Liver (tissue), 9 donors: ENCODE results near the gene ZYG11B. TPM values are rescaled to one million over a fixed set of nuclear protein-coding genes. Genes with fewer than 3 reads are reported as not detected.

ENCODE experiments used
- DNase-seq: peaks from one replicate; pipeline ENCODE4 v3.0.0-alpha.2; 2017; ENCODE audit warnings: low spot score
- H3K27ac ChIP-seq, 2 donors: one replicate each; pipeline ENCODE4 v1.7.0; 2013; ENCODE audit warnings: inconsistent platforms in 2 of 2, low read length in 2 of 2, control low read depth in 1 of 2, low read depth in 1 of 2, mild to moderate bottlenecking in 1 of 2
- H3K27me3 ChIP-seq, 4 donors: one replicate each; pipeline versions ENCODE4 v1.6.1 to v1.7.0; 2013; ENCODE audit warnings: low read length in 3 of 4, inconsistent platforms in 1 of 4, mild to moderate bottlenecking in 1 of 4, moderate library complexity in 1 of 4; ENCODE audit not compliant: control insufficient read depth in 4 of 4, insufficient read depth in 4 of 4
- H3K36me3 ChIP-seq, 4 donors: one replicate each; pipeline versions ENCODE4 v1.6.1 to v1.7.0; 2013; ENCODE audit warnings: low read length in 3 of 4, mild to moderate bottlenecking in 3 of 4, low read depth in 1 of 4, moderate library complexity in 1 of 4; ENCODE audit not compliant: control insufficient read depth in 4 of 4, insufficient read depth in 3 of 4
- H3K4me1 ChIP-seq, 4 donors: one replicate each; pipeline versions ENCODE4 v1.6.1 to v1.7.0; 2013; ENCODE audit warnings: low read length in 3 of 4, mild to moderate bottlenecking in 3 of 4, moderate library complexity in 1 of 4; ENCODE audit not compliant: control insufficient read depth in 4 of 4, insufficient read depth in 4 of 4
- H3K4me3 ChIP-seq, 3 donors: one replicate each; pipeline versions ENCODE4 v1.6.1 to v1.7.0; 2013; ENCODE audit warnings: low read length in 3 of 3, control low read depth in 1 of 3, low read depth in 1 of 3, mild to moderate bottlenecking in 1 of 3
- H3K9ac ChIP-seq, 2 donors: one replicate each; pipeline ENCODE4 v1.7.0; 2013; ENCODE audit warnings: low read length in 2 of 2, mild to moderate bottlenecking in 2 of 2, moderate library complexity in 2 of 2, control low read depth in 1 of 2, low read depth in 1 of 2
- H3K9me3 ChIP-seq, 4 donors: one replicate each; pipeline versions ENCODE4 v1.6.1 to v1.7.0; 2013; ENCODE audit warnings: low read length in 3 of 4; ENCODE audit not compliant: control insufficient read depth in 4 of 4
- CTCF ChIP-seq: fragments of 150-350 bp; IDR thresholded peaks from 2 replicates; pipeline ENCODE4 v1.5.1; 2017; ENCODE audit warnings: improper control_type of control experiment, low read depth, low read length; ENCODE audit not compliant: missing input control
- EGR1 ChIP-seq, 2 donors: IDR thresholded peaks; 2 replicates each; pipeline ENCODE4 v1.6.1; 2016 to 2018; ENCODE audit warnings: antibody characterized with exemption in 2 of 2, low read depth in 2 of 2
- FOXA1 ChIP-seq: IDR thresholded peaks from 2 replicates; pipeline ENCODE4 v1.6.1; 2016; ENCODE audit warnings: antibody characterized with exemption
- JUND ChIP-seq, 2 donors: IDR thresholded peaks; 2 replicates each; pipeline ENCODE4 v1.6.1; 2016; ENCODE audit warnings: antibody characterized with exemption in 2 of 2
- RAD21 ChIP-seq, 2 donors: IDR thresholded peaks; 2 replicates each; pipeline ENCODE4 v1.6.1; 2016; ENCODE audit warnings: antibody characterized with exemption in 2 of 2, mild to moderate bottlenecking in 2 of 2
- SP1 ChIP-seq: IDR thresholded peaks from 2 replicates; pipeline ENCODE4 v1.6.1; 2018; ENCODE audit warnings: antibody characterized with exemption, mild to moderate bottlenecking
- TAF1 ChIP-seq: conservative IDR thresholded peaks from 2 replicates; pipeline ENCODE4 v1.6.1; 2016; ENCODE audit warnings: antibody characterized with exemption, mild to moderate bottlenecking
- YY1 ChIP-seq: IDR thresholded peaks from 2 replicates; pipeline ENCODE4 v1.6.1; 2016; ENCODE audit warnings: antibody characterized with exemption, mild to moderate bottlenecking
- WGBS: extraction: QIAGEN DNeasy Blood & Tissue Kit; methylation state at CpG from one replicate; pipeline ENCODE4 v1.1.7; 2013; 5-methylcytosine and 5-hydroxymethylcytosine counted together
- polyA plus RNA-seq, 2 donors: library from polyadenylated mRNA; stranded (reverse) in 1 of 2; unstranded in 1 of 2; fragments of 200-250 nt in 1 of 2; fragments of >200 nt in 1 of 2; fragmentation: Nextera tagmentation in 1 of 2; extraction: Ambion mirVana in 1 of 2; gene quantifications; one replicate each; pipeline versions ENCODE4 v1.2.1 to v1.2.3, GENCODE V29; 2013 to 2015
- total RNA-seq, 2 donors: library from RNA; depleted of rRNA; stranded (reverse); fragments of >200 nt; gene quantifications; one replicate each; pipeline ENCODE4 v1.2.3, GENCODE V29; 2014
- TF ChIP-seq, protein P1 (sequence below): IDR thresholded peaks from 2 replicates; pipeline ENCODE4 v1.6.1; 2016; ENCODE audit warnings: antibody characterized with exemption
- TF ChIP-seq, protein P2 (sequence below): IDR thresholded peaks from 2 replicates; pipeline ENCODE4 v1.6.1; 2016; ENCODE audit warnings: antibody characterized with exemption, mild to moderate bottlenecking
- TF ChIP-seq, protein P3 (sequence below): IDR thresholded peaks from 2 replicates; pipeline ENCODE4 v1.6.1; 2016; ENCODE audit warnings: antibody characterized with exemption
- donor health status: healthy.
- donor health status: healthy.
- donor health status: healthy.
- donor health status: healthy.
- donor health status: healthy.

ZYG11B gene
- total and polyA plus RNA-seq, 4 donors: 6.1 to 111 (median 15.5) TPM

DNA sequence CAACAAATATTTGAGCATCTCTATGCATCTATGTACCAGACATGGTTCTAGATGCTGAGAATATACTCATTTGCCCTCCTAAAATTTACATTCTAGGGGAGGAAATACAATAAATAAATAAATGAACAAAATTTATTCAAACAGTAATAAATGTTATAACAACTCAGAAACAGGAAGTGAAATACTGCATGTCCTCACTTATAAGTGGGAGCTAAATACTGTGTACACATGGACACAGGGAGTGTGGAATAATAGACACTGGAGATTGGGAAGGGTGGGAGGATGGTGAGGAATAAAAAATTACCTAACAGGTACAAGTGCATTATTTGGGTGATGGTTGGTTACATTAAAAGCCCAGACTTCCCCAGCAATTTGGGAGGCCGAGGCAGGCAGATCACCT, 32.4 kb upstream of the ZYG11B start:
- Histone ChIP-seq H3K9ac (no peak overlapping the region), H3K4me1 (peaks cover 0 to 10% (median 5%) of the 10 kb centered on the region in 4 donors), H3K36me3 (peaks cover 2 to 16% (median 11%) of the 10 kb centered on the region in 4 donors), H3K4me3 (no peak overlapping the region), H3K27me3 (no peaks in the 10 kb centered on the region), H3K27ac (no peak overlapping the region), H3K9me3 (no peaks in the 10 kb centered on the region)
- TF ChIP-seq CTCF: no peak
- TF ChIP-seq YY1: no peak
- TF ChIP-seq EGR1 (IDR thresholded peaks at IDR 0.05; ENCODE audit: low read depth in 2 of 2): no peak
- TF ChIP-seq FOXA1: no peak
- TF ChIP-seq, protein P1, sequence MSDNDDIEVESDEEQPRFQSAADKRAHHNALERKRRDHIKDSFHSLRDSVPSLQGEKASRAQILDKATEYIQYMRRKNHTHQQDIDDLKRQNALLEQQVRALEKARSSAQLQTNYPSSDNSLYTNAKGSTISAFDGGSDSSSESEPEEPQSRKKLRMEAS: no peak
- TF ChIP-seq, protein P2, sequence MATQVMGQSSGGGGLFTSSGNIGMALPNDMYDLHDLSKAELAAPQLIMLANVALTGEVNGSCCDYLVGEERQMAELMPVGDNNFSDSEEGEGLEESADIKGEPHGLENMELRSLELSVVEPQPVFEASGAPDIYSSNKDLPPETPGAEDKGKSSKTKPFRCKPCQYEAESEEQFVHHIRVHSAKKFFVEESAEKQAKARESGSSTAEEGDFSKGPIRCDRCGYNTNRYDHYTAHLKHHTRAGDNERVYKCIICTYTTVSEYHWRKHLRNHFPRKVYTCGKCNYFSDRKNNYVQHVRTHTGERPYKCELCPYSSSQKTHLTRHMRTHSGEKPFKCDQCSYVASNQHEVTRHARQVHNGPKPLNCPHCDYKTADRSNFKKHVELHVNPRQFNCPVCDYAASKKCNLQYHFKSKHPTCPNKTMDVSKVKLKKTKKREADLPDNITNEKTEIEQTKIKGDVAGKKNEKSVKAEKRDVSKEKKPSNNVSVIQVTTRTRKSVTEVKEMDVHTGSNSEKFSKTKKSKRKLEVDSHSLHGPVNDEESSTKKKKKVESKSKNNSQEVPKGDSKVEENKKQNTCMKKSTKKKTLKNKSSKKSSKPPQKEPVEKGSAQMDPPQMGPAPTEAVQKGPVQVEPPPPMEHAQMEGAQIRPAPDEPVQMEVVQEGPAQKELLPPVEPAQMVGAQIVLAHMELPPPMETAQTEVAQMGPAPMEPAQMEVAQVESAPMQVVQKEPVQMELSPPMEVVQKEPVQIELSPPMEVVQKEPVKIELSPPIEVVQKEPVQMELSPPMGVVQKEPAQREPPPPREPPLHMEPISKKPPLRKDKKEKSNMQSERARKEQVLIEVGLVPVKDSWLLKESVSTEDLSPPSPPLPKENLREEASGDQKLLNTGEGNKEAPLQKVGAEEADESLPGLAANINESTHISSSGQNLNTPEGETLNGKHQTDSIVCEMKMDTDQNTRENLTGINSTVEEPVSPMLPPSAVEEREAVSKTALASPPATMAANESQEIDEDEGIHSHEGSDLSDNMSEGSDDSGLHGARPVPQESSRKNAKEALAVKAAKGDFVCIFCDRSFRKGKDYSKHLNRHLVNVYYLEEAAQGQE: no peak
- TF ChIP-seq, protein P3, sequence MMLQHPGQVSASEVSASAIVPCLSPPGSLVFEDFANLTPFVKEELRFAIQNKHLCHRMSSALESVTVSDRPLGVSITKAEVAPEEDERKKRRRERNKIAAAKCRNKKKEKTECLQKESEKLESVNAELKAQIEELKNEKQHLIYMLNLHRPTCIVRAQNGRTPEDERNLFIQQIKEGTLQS: no peak
- no peak for TF ChIP-seq SP1
- no peak for TF ChIP-seq TAF1
- WGBS: 96% methylated on average over 1 of the region's 1 CpG
- DNase-seq: no peak

DNA sequence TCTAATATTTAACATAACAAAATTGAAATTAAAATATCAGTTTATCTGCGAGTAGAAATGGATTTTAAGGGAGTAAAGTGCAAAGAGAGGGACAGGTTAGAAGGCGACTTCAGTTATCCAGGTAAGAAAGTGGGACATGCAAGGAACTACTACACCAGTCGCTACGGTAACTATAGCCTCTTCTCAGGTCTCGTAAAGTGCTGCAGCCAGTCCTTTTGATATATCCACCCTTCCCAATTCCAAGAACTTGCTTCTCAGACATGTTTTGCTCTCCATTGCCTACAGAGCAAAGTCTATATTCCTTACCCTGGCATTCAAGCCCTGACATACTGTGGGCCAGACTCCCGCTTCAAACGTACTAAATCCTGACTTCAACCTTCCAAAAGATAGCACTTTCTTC, 30.6 kb upstream of the ZYG11B start:
- no peak overlapping the region for H3K27ac ChIP-seq
- peaks cover 2 to 12% (median 11%) of the 10 kb centered on the region in 4 donors for H3K36me3 ChIP-seq
- no peak overlapping the region for H3K9ac ChIP-seq
- no peak for DNase-seq
- 94% methylated on average over 7 of the region's 7 CpGs for WGBS
- no peaks in the 10 kb centered on the region for H3K9me3 ChIP-seq
- TF ChIP-seq JUND (IDR thresholded peaks at IDR 0.05) (no peak), RAD21 (IDR thresholded peaks at IDR 0.05) (no peak)
- H3K27me3 ChIP-seq: no peaks in the 10 kb centered on the region
- H3K4me3 ChIP-seq: no peak overlapping the region
- peaks cover 0 to 11% (median 7%) of the 10 kb centered on the region in 4 donors for H3K4me1 ChIP-seq
